ENCODE results near the gene BHLHA15.

BHLHA15 gene

GRCh38 chr7:98225913-98226614, 14.8 kb downstream of the BHLHA15 start:
- no peak for DNase-seq (ENCODE audit: low spot score)

- no peak for DNase-seq (ENCODE audit: low spot score)
Observed at GRCh38 chr7:98227939-98228338, 16.7 kb downstream of the BHLHA15 start.

DNA sequence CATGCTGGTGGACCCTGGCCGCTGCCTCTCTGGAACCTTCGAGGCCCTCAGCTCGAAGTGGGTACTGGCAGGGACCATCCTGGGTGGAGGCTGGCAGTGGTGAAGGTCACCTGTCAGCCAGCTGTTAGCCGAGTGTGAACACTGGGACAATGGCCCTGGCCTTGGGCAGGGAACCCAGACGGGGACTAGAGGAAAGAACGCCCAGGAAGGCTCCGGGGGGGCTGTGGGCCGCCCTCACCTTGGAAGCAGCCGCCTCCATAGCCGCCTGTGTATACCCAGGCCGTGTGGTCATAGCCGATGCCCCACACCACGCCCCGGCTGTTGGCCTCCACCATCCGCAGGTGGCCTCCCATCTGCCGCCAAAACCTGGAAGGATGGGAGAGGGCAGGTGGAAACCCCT, 17.6 kb downstream of the BHLHA15 start:
- DNase-seq (ENCODE audit: low spot score): no peak

- DNase-seq (ENCODE audit: low spot score): no peak
Observed at GRCh38 chr7:98229441-98229840, 18.2 kb downstream of the BHLHA15 start.

DNA sequence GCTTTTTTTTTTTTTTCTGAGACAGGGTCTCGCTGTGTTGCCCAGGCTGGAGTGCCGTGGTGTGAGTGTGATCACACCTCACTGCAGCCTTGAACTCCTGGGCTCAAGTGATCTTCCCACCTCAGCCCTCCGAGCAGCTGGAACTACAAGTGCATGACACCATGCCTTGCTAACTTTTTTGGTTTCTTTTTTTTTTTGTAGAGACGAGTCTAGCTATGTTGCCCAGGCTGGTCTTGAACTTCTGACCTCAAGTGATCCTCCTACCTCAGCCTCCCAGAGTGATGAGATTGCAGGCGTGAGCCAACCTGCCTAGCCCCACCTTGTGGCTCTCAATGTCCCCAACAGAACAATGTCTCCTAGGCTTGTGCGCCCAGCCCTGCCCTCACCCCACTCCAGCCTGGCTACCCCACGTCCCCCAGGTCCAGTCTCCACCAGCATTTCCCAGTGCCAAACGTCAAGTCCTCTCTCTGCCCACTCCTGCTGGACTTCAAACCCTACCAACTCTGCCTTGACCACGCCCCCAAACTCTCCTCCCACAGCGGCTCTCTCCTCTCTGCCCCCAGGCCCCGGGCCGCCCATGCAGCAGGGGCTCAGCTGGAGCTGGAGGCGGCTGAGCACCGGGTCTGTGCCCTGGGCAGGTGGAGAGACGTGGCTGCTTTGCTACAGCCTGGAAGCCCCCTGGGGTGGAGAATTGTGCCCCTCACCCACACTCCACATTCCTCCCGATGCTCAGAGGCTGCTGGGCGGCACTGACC, 18.9 kb downstream of the BHLHA15 start:
- DNase-seq (ENCODE audit: low spot score): no peak

- DNase-seq (ENCODE audit: low spot score): no peak
Observed at GRCh38 chr7:98230746-98231471, 19.7 kb downstream of the BHLHA15 start.

- no peak for DNase-seq (ENCODE audit: low spot score)
Observed at GRCh38 chr7:98231493-98232262, 20.4 kb downstream of the BHLHA15 start.

- DNase-seq (ENCODE audit: low spot score): no peak
Observed at GRCh38 chr7:98232263-98232585, 21.0 kb downstream of the BHLHA15 start.

DNA sequence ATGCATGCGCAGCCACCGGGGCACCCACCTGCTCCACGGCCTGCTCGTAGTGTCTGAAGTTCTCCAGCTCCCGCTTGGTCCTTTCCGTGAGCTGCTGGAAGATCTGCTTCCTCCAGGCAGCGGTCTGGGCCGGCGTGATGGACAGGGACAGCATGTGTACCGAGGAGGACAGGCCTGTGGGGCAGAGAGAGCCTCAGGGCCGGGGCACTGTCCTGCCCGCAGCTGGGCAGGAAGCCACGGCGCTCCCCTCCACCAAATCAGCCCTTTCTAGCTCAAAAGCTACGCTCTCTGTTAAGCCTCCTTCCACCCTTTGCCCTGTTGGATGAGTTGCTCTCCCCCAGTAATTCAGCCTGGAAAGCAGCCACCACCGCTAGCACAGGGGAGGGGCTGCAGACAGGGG, 21.6 kb downstream of the BHLHA15 start:
- no peak for DNase-seq (ENCODE audit: low spot score)

GRCh38 chr7:98233219-98234070, 22.2 kb downstream of the BHLHA15 start:
- no peak for DNase-seq (ENCODE audit: low spot score)

GRCh38 chr7:98234429-98235147, 23.3 kb downstream of the BHLHA15 start:
- DNase-seq (ENCODE audit: low spot score): no peak

DNA sequence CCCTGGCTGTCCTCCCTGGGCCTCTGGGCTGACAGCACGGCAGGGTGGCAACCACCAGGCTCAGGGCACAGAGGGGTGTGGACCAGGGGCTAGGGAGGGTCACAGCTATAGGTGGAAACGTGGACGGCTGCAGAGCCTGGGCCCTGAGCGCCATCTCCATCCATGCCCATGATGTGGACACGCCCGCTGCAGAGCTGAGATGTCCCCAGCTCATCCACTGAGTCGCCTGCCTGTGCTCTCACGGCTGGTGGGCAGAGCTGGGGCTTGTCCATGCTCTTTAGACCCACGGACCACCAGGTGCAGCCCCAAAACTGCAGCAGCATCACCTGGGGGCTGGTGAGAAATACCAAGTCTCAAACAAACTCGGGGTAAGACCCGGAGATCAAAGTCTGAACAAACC, 24.7 kb downstream of the BHLHA15 start:
- no peak for DNase-seq (ENCODE audit: low spot score)

GRCh38 chr7:98236355-98237185, 25.3 kb downstream of the BHLHA15 start:
- DNase-seq (ENCODE audit: low spot score): no peak

GRCh38 chr7:98238076-98238475, 26.8 kb downstream of the BHLHA15 start:
- DNase-seq (ENCODE audit: low spot score): no peak

DNA sequence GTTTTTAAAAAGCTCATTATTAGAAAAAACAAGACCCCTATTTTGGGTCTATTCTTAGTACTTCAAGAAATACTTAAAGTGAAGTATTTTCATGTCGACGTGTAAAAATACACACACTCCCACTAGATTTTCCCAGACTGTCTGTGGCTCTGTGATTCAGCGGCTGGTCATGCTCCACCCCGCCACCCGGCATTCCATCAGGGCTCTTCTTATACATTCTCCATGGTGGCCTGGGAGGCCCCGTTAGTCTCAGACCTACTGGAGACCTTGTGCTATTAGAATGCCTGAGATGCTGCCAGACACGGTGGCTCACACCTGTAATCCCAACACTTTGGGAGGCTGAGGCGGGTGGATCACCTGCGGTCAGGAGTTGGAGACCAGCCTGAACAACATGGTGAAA, 27.7 kb downstream of the BHLHA15 start:
- DNase-seq (ENCODE audit: low spot score): no peak

GRCh38 chr7:98240961-98241673, 29.9 kb downstream of the BHLHA15 start:
- DNase-seq (ENCODE audit: low spot score): no peak

- no peak for DNase-seq (ENCODE audit: low spot score)
Observed at GRCh38 chr7:98241674-98242241, 30.5 kb downstream of the BHLHA15 start.

DNA sequence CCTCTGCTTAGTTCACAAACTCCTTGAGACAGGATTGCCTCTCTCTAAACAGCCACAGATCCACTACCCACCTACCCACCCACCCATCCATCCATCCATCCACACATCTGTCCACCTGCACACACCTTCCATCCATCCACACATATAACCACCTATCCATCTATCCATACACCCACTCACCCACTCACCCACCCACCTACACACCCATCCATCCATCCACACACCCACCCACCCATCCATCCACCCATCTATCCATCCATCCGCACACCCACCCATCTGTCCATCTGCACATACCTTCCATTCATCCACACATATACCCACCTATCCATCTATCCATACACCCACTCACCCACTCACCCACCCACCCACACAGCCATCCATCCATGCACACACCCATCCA, 31.1 kb downstream of the BHLHA15 start:
- DNase-seq (ENCODE audit: low spot score): no peak

DNA sequence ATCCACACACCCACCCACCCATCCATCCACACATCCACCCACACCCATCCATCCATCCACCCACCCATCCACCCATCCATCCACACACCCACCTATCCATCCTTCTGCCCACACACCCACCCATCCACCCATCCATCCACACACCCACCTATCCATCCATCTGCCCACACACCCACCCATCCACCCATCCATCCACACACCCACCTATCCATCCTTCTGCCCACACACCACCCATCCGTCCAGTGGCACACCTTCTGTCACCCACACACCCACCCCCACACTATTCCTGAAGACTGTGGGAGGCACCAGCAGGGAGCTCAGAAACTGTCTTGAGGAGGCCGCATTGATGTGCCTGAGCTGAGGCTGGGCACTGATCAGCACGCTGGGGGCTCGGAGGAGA, 31.7 kb downstream of the BHLHA15 start:
- DNase-seq (ENCODE audit: low spot score): no peak
